Heart left ventricle (tissue), 16 donors: ENCODE data around the gene VENTX. TPM values are rescaled to one million over a fixed set of nuclear protein-coding genes. Genes with fewer than 3 reads are reported as not detected.

Experiments used
- ATAC-seq, 4 donors: fragments of 200-7000 bp; cut with Tn5 transposase; one replicate each; pipeline ENCODE4 v1.9.1; 2020 to 2022; ENCODE audit warnings: moderate library complexity in 4 of 4, mild to moderate bottlenecking in 3 of 4, moderate number of reproducible peaks in 1 of 4
- DNase-seq, 5 donors: peaks; one replicate each; pipeline ENCODE4 v3.0.0-alpha.2; 2020
- H3K27ac ChIP-seq, 12 donors: fragments of 200-600 bp; sonication (generic) in 4 of 12; one replicate each; pipeline versions ENCODE4 v1.5.0 to v1.8.0; 2016 to 2022; ENCODE audit warnings: mild to moderate bottlenecking in 2 of 12
- H3K27me3 ChIP-seq, 9 donors: fragments of 200-600 bp; sonication (generic) in 2 of 9; one replicate each; pipeline versions ENCODE4 v1.5.1 to v1.8.0; 2016 to 2022; ENCODE audit warnings: mild to moderate bottlenecking in 3 of 9
- H3K36me3 ChIP-seq, 9 donors: fragments of 200-600 bp; sonication (generic) in 2 of 9; one replicate each; pipeline versions ENCODE4 v1.5.0 to v1.8.0; 2018 to 2022; ENCODE audit warnings: mild to moderate bottlenecking in 2 of 9
- H3K4me1 ChIP-seq, 12 donors: fragments of 200-600 bp; sonication (generic) in 4 of 12; one replicate each; pipeline versions ENCODE4 v1.5.0 to v1.8.0; 2016 to 2022; ENCODE audit warnings: mild to moderate bottlenecking in 3 of 12
- H3K4me3 ChIP-seq, 12 donors: fragments of 200-600 bp; sonication (generic) in 4 of 12; one replicate each; pipeline versions ENCODE4 v1.5.0 to v1.8.0; 2017 to 2022; ENCODE audit warnings: mild to moderate bottlenecking in 9 of 12, moderate library complexity in 4 of 12
- H3K9me3 ChIP-seq, 12 donors: fragments of 200-600 bp; sonication (generic) in 4 of 12; one replicate each; pipeline versions ENCODE4 v1.5.0 to v1.8.0; 2016 to 2022; ENCODE audit warnings: mild to moderate bottlenecking in 1 of 12
- POLR2A ChIP-seq, 2 donors: fragments of 450-650 bp; IDR thresholded peaks; one replicate each; pipeline ENCODE4 v1.6.1; 2017; ENCODE audit warnings: antibody characterized with exemption in 2 of 2, mild to moderate bottlenecking in 2 of 2, moderate library complexity in 2 of 2
- WGBS, 4 donors: extraction: QIAGEN DNeasy Blood & Tissue Kit in 2 of 4; methylation state at CpG; one replicate each; pipeline versions ENCODE4 v1.1.5 to v1.1.7; 2013 to 2018; 5-methylcytosine and 5-hydroxymethylcytosine counted together
- intact Hi-C, 10 donors: fragments of 100-400 bp; cut with DNase I; formaldehyde crosslinking; loops; one replicate each; pipeline versions ENCODE4 v1.11.1 to v1.14.2; 2022
- polyA plus RNA-seq, 2 donors: library from polyadenylated mRNA; stranded (reverse); fragments of 200-250 nt; gene quantifications; one replicate each; pipeline ENCODE4 v1.2.3, GENCODE V29; 2013
- total RNA-seq, 9 donors: library from RNA; depleted of rRNA in 2 of 9; stranded (reverse); fragments of >200 nt in 2 of 9; fragmentation: NEBNext Ultra II Directional in 3 of 9; extraction: Animal tissue kit (Norgen Biotek cat#: 25700) in 3 of 9; gene quantifications; one replicate each; pipeline versions ENCODE4 v1.1.0 to v1.2.4, GENCODE V29; 2016 to 2023
- TF ChIP-seq, protein P1 (sequence below), 12 donors: fragments of 200-600 bp; sonication (generic) in 4 of 12; IDR thresholded peaks; one replicate each; pipeline versions ENCODE4 v1.5.0 to v1.8.0; 2018 to 2022; ENCODE audit warnings: antibody characterized with exemption in 12 of 12, mild to moderate bottlenecking in 5 of 12
- donor health status: ischemic (EF 13 %, LVEDD 7.1; RV severe dilation, severe dysfunction).
- donor health status: healthy with polysubstance abuse.
- donor health status: DM: no; HTN: yes; CAD: no.
- donor health status: DM: no; HTN: no; CAD: no.
- donor health status: ischemic (EF 25% LVEDD 6.9; RV normal size, moderate dysfunction).
- donor health status: ischemic (EF 25% LVEDD 5.7; RV mildly dilated, moderate dysfunction).
- donor health status: healthy.
- donor health status: DM: yes; HTN: yes; CAD: no.
- donor health status: ischemic (EF 35%, LVEDD 5.7; RV mildly dilated, moderate dysfunction).
- donor health status: nonischemic (EF 11% LVEDD 7.7; RV severe dilation, severe dysfunction).
- donor health status: DM: yes; HTN: yes; CAD: no.
- donor health status: PGD.
- donor health status: ischemic (EF 29% LVEDD 5.4; RV normal size, mild dysfunction).
- donor health status: nonischemic (EF 23%, LVEDD 6.1; RV moderate dilation, normal function).

The VENTX gene
- total and polyA plus RNA-seq, 11 donors = 0.29 to 2.3 (median 0.58) TPM

DNA sequence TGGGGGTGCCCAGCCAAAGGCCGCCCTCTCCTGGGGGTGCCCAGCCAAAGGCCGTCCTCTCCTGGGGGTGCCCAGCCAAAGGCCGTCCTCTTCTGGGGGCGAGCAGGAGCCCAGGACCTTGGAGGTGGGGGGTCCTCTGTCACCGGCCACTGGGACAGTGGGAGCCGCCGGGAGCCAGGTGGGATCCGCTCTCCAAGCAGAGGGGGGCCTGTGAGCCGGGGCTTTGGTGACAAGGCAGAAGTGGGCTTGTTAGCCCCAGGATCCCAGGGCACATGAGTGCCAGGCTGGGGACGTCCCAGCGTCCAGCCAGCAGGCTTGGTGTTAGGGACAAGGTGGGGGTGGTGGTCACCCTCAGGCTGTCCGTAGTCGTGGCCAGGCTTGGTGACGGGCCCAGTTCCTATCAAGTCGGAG, 37.0 kb upstream of the VENTX start:
- no peaks in the 10 kb centered on the region for H3K4me1 ChIP-seq
- H3K9me3 ChIP-seq = no peaks in the 10 kb centered on the region
- WGBS, 4 donors = 84 to 93% (median 89%) methylated on average over 3 to 15 of the region's 15 CpGs
- H3K27me3 ChIP-seq = no peaks in the 10 kb centered on the region
- no peak overlapping the region for H3K27ac ChIP-seq
- ATAC-seq = no peak
- no peak overlapping the region for H3K4me3 ChIP-seq
- no peaks in the 10 kb centered on the region for H3K36me3 ChIP-seq
- peak in 2 of 5 donors; percentile 20 to 61 for DNase-seq
- intact Hi-C loops = no loop called here
- TF ChIP-seq, protein P1, sequence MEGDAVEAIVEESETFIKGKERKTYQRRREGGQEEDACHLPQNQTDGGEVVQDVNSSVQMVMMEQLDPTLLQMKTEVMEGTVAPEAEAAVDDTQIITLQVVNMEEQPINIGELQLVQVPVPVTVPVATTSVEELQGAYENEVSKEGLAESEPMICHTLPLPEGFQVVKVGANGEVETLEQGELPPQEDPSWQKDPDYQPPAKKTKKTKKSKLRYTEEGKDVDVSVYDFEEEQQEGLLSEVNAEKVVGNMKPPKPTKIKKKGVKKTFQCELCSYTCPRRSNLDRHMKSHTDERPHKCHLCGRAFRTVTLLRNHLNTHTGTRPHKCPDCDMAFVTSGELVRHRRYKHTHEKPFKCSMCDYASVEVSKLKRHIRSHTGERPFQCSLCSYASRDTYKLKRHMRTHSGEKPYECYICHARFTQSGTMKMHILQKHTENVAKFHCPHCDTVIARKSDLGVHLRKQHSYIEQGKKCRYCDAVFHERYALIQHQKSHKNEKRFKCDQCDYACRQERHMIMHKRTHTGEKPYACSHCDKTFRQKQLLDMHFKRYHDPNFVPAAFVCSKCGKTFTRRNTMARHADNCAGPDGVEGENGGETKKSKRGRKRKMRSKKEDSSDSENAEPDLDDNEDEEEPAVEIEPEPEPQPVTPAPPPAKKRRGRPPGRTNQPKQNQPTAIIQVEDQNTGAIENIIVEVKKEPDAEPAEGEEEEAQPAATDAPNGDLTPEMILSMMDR (IDR thresholded peaks at IDR 0.05) = no peak
- TF ChIP-seq POLR2A (IDR thresholded peaks at IDR 0.05) = no peak

DNA sequence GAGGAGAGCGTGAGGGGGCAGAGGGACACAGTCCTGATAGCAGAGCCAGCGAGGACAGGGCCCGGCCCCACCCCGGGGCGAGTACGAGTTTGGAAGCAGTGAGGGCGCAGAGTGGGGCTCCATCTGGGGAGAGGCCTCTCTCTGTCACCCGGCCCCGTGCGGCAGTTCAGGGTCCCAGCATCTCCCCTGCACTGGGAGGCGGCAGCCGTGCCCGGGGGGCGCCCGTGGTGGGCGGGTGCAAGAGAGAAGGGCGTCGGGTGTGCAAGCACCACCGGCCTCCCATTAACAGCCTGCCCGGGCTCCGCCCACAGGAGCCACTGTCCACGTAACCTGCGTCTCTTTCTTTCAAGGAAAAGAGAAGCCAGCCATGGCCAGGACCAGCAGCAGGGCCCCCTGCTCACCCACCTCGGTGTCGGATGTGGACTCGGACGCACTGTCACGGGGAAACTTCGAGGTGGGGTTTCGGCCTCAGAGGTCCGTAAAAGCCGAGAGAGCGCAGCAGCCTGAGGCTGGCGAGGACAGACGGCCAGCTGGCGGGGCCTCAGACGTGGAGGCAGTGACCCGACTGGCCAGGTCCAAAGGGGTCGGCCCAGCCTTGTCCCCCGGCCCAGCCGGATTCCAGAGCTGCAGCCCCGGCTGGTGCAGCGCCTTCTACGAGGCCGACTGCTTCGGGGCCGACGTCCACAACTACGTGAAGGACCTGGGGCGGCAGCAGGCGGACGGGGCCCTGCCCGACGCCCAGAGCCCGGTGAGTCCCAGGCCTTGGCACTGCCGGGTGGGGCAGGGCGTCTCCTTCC, 36.3 kb upstream of the VENTX start:
- Histone ChIP-seq H3K4me3 (no peak overlapping the region), H3K27me3 (no peaks in the 10 kb centered on the region), H3K27ac (no peak overlapping the region), H3K4me1 (no peaks in the 10 kb centered on the region), H3K36me3 (no peaks in the 10 kb centered on the region), H3K9me3 (no peaks in the 10 kb centered on the region)
- 88 to 91% (median 89%) methylated on average over 31 to 57 of the region's 57 CpGs for WGBS, 4 donors
- intact Hi-C loops = no loop called here
- ATAC-seq (no peak), DNase-seq (peak in 2 of 5 donors; percentile 18 to 57)
- TF ChIP-seq, protein P1 (IDR thresholded peaks at IDR 0.05) = no peak

GRCh38 chr10:133201948-133202725, 35.5 kb upstream of the VENTX start:
- Histone ChIP-seq H3K4me1 (no peaks in the 10 kb centered on the region), H3K36me3 (no peaks in the 10 kb centered on the region), H3K27ac (no peak overlapping the region), H3K9me3 (no peaks in the 10 kb centered on the region), H3K4me3 (no peak overlapping the region), H3K27me3 (no peaks in the 10 kb centered on the region)
- no peak for TF ChIP-seq POLR2A (IDR thresholded peaks at IDR 0.05)
- WGBS, 4 donors = 74 to 78% (median 77%) methylated on average over 17 to 29 of the region's 29 CpGs
- peak in 1 of 5 donors; percentile 55 for DNase-seq
- no peak for ATAC-seq
- intact Hi-C loops = no loop called here

- Histone ChIP-seq H3K27ac (no peak overlapping the region), H3K27me3 (peaks cover 0 to 3% (median 0%) of the 10 kb centered on the region in 9 donors), H3K9me3 (no peaks in the 10 kb centered on the region), H3K36me3 (no peaks in the 10 kb centered on the region), H3K4me1 (no peaks in the 10 kb centered on the region), H3K4me3 (no peak overlapping the region)
- intact Hi-C loops = no loop called here
- ATAC-seq (no peak), DNase-seq (peak in 1 of 5 donors; percentile 34)
- WGBS, 4 donors = 85 to 86% (median 86%) methylated on average over 46 to 62 of the region's 62 CpGs
- TF ChIP-seq, protein P1 (IDR thresholded peaks at IDR 0.05) = no peak
- no peak for TF ChIP-seq POLR2A (IDR thresholded peaks at IDR 0.05)
Measured at GRCh38 chr10:133202778-133203651, 34.6 kb upstream of the VENTX start.
